Peyer's patch (tissue), 4 donors: ENCODE data around the gene GTPBP8. TPM values are rescaled to one million over a fixed set of nuclear protein-coding genes. Genes with fewer than 3 reads are reported as not detected.

Experiments used
- DNase-seq, 3 donors: peaks; one replicate each; pipeline ENCODE4 v3.0.0-alpha.2; 2017 to 2019
- H3K27ac ChIP-seq, 4 donors: fragments of 200-600 bp; sonication (generic); one replicate each; pipeline ENCODE4 v1.5.1; 2016 to 2019
- H3K27me3 ChIP-seq, 2 donors: fragments of 200-600 bp; sonication (generic); one replicate each; pipeline ENCODE4 v1.5.1; 2019
- H3K36me3 ChIP-seq, 3 donors: fragments of 200-600 bp; sonication (generic); one replicate each; pipeline ENCODE4 v1.5.1; 2016 to 2019
- H3K4me1 ChIP-seq, 4 donors: fragments of 200-600 bp; sonication (generic); one replicate each; pipeline ENCODE4 v1.5.1; 2016 to 2019
- H3K4me3 ChIP-seq, 4 donors: fragments of 200-600 bp; sonication (generic); 1 replicate in 3 of 4; 2 replicates in 1 of 4; pipeline ENCODE4 v1.5.1; 2016 to 2019; ENCODE audit warnings: mild to moderate bottlenecking in 1 of 4
- H3K9me3 ChIP-seq, 4 donors: fragments of 200-600 bp; sonication (generic); one replicate each; pipeline ENCODE4 v1.5.1; 2016 to 2019; ENCODE audit warnings: mild to moderate bottlenecking in 1 of 4
- POLR2A ChIP-seq, 2 donors: fragments of 450-650 bp; IDR thresholded peaks; one replicate each; pipeline ENCODE4 v1.5.1; 2017; ENCODE audit warnings: antibody characterized with exemption in 2 of 2, mild to moderate bottlenecking in 2 of 2, moderate library complexity in 2 of 2
- total RNA-seq, 4 donors: library from RNA; depleted of rRNA; stranded (reverse); fragments of >200 nt; gene quantifications; one replicate each; pipeline ENCODE4 v1.1.0, GENCODE V29; 2016
- TF ChIP-seq, protein P1 (sequence below), 6 experiments: fragments of 450-650 bp in 4 of 6; fragments of 200-600 bp in 2 of 6; sonication (generic) in 1 of 6; IDR thresholded peaks; one replicate each; pipeline ENCODE4 v1.5.1; 2017 to 2019; ENCODE audit warnings: antibody characterized with exemption in 6 of 6, mild to moderate bottlenecking in 3 of 6, moderate library complexity in 1 of 6

Gene GTPBP8
- total RNA-seq, 4 donors from 2014 or later, result 27.9 to 43.7 (median 33.5) TPM

DNA sequence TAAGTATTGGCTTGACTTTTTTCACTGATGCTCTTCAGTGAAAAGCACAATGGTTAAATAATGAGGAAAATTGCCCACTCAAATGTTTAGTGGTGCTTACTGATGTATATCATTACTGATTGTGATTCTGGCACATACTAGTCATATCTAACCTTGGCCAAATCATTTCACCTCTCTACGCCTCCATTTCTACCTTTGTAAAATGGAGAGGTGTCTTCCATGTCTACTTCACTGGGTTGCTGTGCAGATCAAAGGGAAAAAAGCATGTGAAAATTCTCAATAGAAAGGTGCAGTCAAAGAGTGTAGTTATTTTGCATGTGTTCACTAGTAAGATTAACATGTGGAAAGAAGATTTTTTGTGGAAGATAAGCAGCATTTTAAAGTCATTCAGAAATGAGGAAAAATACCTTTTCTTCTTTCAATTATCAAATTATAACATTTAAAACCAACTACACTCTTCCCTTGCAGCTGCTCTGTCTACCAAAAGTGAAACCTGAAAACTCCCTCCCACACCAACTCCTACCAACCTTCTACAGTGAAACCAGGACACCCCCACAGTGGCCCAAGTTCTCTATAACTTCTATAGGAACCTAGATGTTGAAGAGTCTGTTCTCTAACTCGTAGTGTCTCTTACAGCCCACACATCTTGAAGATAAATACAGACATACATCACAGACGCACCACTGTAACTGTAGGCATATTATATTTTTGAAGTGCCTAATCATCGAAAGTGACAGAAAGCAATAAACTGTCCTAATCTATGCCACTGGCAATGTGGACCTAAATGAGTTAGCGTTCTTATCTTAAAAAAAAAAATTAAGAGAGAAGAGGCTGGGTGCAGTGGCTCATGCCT is 17.2 kb upstream of the GTPBP8 start:
- H3K4me1 ChIP-seq, result no peaks in the 10 kb centered on the region
- no peaks in the 10 kb centered on the region for H3K9me3 ChIP-seq
- H3K36me3 ChIP-seq, result no peaks in the 10 kb centered on the region
- peak in 2 of 3 donors; percentile 50 to 61 for DNase-seq
- H3K27me3 ChIP-seq, result no peaks in the 10 kb centered on the region
- H3K4me3 ChIP-seq, result peak overlapping the region; percentile 9 to 37 (median 29)
- no peak for TF ChIP-seq POLR2A (IDR thresholded peaks at IDR 0.05)
- TF ChIP-seq, protein P1, sequence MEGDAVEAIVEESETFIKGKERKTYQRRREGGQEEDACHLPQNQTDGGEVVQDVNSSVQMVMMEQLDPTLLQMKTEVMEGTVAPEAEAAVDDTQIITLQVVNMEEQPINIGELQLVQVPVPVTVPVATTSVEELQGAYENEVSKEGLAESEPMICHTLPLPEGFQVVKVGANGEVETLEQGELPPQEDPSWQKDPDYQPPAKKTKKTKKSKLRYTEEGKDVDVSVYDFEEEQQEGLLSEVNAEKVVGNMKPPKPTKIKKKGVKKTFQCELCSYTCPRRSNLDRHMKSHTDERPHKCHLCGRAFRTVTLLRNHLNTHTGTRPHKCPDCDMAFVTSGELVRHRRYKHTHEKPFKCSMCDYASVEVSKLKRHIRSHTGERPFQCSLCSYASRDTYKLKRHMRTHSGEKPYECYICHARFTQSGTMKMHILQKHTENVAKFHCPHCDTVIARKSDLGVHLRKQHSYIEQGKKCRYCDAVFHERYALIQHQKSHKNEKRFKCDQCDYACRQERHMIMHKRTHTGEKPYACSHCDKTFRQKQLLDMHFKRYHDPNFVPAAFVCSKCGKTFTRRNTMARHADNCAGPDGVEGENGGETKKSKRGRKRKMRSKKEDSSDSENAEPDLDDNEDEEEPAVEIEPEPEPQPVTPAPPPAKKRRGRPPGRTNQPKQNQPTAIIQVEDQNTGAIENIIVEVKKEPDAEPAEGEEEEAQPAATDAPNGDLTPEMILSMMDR (IDR thresholded peaks at IDR 0.05), result no peak
- peak overlapping the region; percentile 33 to 66 (median 56) for H3K27ac ChIP-seq

DNA sequence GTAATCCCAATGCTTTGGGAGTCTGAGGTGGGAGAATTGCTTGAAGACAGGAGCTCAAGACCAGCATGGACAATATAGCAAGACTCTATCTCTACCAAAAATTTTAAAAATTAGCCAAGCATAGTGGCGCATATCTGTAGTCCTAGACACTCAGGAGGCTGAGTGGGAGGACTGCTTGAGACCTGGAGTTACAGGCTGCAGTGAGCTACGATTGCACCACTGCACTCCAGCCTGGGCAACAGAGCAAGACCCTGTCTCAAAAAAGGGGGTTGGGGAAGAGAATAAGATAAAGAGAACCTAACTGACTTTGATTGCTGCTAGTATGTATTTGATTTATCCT is 16.6 kb upstream of the GTPBP8 start:
- Histone ChIP-seq H3K9me3 (no peaks in the 10 kb centered on the region), H3K4me1 (no peaks in the 10 kb centered on the region), H3K4me3 (peak overlapping the region; percentile 9 to 37 (median 29)), H3K27me3 (no peaks in the 10 kb centered on the region), H3K36me3 (no peaks in the 10 kb centered on the region), H3K27ac (peak overlapping the region; percentile 33 to 66 (median 56))
- no peak for TF ChIP-seq POLR2A (IDR thresholded peaks at IDR 0.05)
- TF ChIP-seq, protein P1 (IDR thresholded peaks at IDR 0.05), result no peak
- no peak for DNase-seq

DNA sequence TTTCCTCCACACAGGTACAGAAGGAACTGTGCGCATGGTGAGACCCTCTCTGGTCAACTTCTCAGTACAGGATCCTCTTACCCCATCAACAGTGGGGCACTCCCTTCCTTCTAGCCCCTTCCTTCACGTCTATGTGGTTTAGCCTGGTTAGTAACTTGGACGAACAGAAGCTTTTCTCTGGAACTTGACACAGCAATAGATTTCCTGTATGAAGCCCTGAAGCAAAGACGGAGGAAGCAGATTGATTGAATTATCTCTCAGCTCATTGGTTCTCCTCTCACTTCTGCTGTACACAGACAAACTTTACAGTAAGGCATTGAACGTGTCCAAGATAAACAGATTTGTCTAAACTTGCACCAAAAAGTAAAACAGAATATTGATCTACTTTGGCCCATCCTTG is 15.9 kb upstream of the GTPBP8 start, which contains the start of gene CD200R1:
TSS of gene CD200R1 (minus strand) at position 210 of the 400 bp plus-strand sequence. CDS start 246 bp downstream, outside the sequence.
- no peak for TF ChIP-seq POLR2A (IDR thresholded peaks at IDR 0.05)
- TF ChIP-seq, protein P1 (IDR thresholded peaks at IDR 0.05), result no peak
- no peaks in the 10 kb centered on the region for H3K27me3 ChIP-seq
- no peaks in the 10 kb centered on the region for H3K36me3 ChIP-seq
- H3K4me3 ChIP-seq, result peak within 1 kb of the TSS; percentile 9 to 37 (median 29)
- H3K4me1 ChIP-seq, result no peaks in the 10 kb centered on the region
- no peak for DNase-seq
- peak within 1 kb of the TSS; percentile 33 to 66 (median 56) for H3K27ac ChIP-seq
- H3K9me3 ChIP-seq, result no peaks in the 10 kb centered on the region

DNA sequence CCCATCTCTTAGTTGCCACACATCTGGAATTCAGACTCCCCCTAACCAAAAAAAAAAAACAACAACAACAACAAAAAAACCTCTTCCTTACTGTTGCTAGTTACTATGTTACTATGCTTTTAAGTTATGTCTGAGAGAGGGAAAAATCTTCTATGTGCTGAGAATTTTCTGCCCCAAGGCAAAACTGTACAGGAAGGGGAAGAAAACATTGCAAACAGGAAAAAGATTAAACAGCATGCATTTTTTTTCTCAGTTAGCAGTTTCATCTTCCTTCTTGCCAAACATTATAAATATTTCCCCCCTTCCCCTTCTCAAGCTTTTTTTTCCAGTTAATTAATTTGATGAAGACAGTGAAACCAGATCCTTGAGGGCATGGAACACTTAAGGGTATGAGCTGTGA is 14.8 kb upstream of the GTPBP8 start:
- H3K9me3 ChIP-seq, result no peaks in the 10 kb centered on the region
- peak overlapping the region in 2 of 4 donors; percentile 15 to 66 for H3K27ac ChIP-seq
- TF ChIP-seq, protein P1 (IDR thresholded peaks at IDR 0.05), result no peak
- no peaks in the 10 kb centered on the region for H3K4me1 ChIP-seq
- no peak overlapping the region for H3K4me3 ChIP-seq
- H3K36me3 ChIP-seq, result no peaks in the 10 kb centered on the region
- H3K27me3 ChIP-seq, result no peaks in the 10 kb centered on the region
- DNase-seq, result no peak

DNA sequence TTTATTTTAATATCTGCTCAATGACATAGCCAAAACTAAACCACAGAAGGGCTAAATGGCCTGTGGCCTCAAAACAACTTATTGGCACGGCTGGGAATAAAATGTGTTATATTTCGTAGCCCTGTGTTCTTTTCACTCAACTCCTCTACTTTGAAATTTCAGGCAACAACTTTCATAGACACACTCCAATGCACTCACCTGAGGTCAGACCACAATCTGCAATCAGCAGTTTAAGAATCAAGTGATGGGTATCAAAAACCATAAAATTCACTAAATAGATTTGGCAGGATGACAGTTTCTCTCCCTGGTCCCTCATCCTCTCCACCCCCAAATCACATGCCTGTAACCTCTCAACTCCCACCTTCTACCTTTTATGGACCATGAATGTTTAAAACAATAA is 13.8 kb upstream of the GTPBP8 start:
- no peak for TF ChIP-seq POLR2A (IDR thresholded peaks at IDR 0.05)
- TF ChIP-seq, protein P1 (IDR thresholded peaks at IDR 0.05), result no peak
- H3K36me3 ChIP-seq, result no peaks in the 10 kb centered on the region
- H3K4me3 ChIP-seq, result no peak overlapping the region
- no peaks in the 10 kb centered on the region for H3K27me3 ChIP-seq
- H3K9me3 ChIP-seq, result no peaks in the 10 kb centered on the region
- peak overlapping the region in 1 of 4 donors; percentile 11 for H3K27ac ChIP-seq
- DNase-seq, result no peak
- no peaks in the 10 kb centered on the region for H3K4me1 ChIP-seq
